T-helper 17 cell (primary cell): ENCODE measurements around the gene LMF1. TPM values are rescaled to one million over a fixed set of nuclear protein-coding genes. Genes with fewer than 3 reads are reported as not detected.

Source experiments
- ATAC-seq: fragments of 150-1000 bp; cut with Tn5 transposase; 2 replicates; pipeline ENCODE4 v1.10.0; 2021; ENCODE audit warnings: mild to moderate bottlenecking, moderate library complexity
- DNase-seq, 3 donors: peaks; one replicate each; pipeline versions ENCODE4 v3.0.0 to v3.0.0-alpha.2; 2020 to 2021
- H3K9me3 ChIP-seq: one replicate; pipeline ENCODE4 v1.7.0; 2013; ENCODE audit warnings: low read length, mild to moderate bottlenecking; ENCODE audit not compliant: control insufficient read depth, poor library complexity, severe bottlenecking
- H3K27ac Mint-ChIP-seq: one replicate; pipeline ENCODE4 v1.8.0; 2022; ENCODE audit warnings: mild to moderate bottlenecking, moderate library complexity, mixed read lengths
- H3K27me3 Mint-ChIP-seq: one replicate; pipeline ENCODE4 v1.8.0; 2022; ENCODE audit warnings: mixed read lengths
- H3K36me3 Mint-ChIP-seq: one replicate; pipeline ENCODE4 v1.8.0; 2022; ENCODE audit warnings: low read depth, mixed read lengths
- H3K4me1 Mint-ChIP-seq: one replicate; pipeline ENCODE4 v1.8.0; 2022; ENCODE audit warnings: mild to moderate bottlenecking, mixed read lengths
- H3K4me3 Mint-ChIP-seq: one replicate; pipeline ENCODE4 v1.8.0; 2022; ENCODE audit warnings: mild to moderate bottlenecking, moderate library complexity, mixed read lengths
- total RNA-seq, 4 donors: library from RNA in 2 of 4; stranded (reverse) in 2 of 4; gene quantifications; one replicate each; pipeline ENCODE4 v1.2.3 and lab custom pipeline; 2022 to 2026

LMF1 gene
- total RNA-seq, 2 donors from 2014 or later, result 44.4 to 45.6 TPM

GRCh38 chr16:833411-833810 lies 137.4 kb downstream of the LMF1 start:
- H3K36me3 Mint-ChIP-seq, result peaks cover 3% of the 10 kb centered on the region
- no peak for ATAC-seq
- no peak overlapping the region for H3K4me3 Mint-ChIP-seq
- no peak for DNase-seq
- H3K4me1 Mint-ChIP-seq, result no peaks in the 10 kb centered on the region
- no peak overlapping the region for H3K27ac Mint-ChIP-seq
- H3K9me3 ChIP-seq, result no peaks in the 10 kb centered on the region
- H3K27me3 Mint-ChIP-seq, result peaks cover 9% of the 10 kb centered on the region

- no peaks in the 10 kb centered on the region for H3K9me3 ChIP-seq
- Mint-ChIP-seq H3K36me3 (peaks cover 3% of the 10 kb centered on the region), H3K27me3 (peaks cover 9% of the 10 kb centered on the region), H3K4me3 (no peak overlapping the region), H3K4me1 (no peaks in the 10 kb centered on the region), H3K27ac (no peak overlapping the region)
- DNase-seq, result no peak
- ATAC-seq, result no peak
Measured at GRCh38 chr16:832652-833336, 138.0 kb downstream of the LMF1 start.

- H3K9me3 ChIP-seq, result no peaks in the 10 kb centered on the region
- Mint-ChIP-seq H3K36me3 (no peaks in the 10 kb centered on the region), H3K4me1 (no peaks in the 10 kb centered on the region), H3K4me3 (no peak overlapping the region), H3K27ac (no peak overlapping the region), H3K27me3 (peaks cover 9% of the 10 kb centered on the region)
- DNase-seq (no peak), ATAC-seq (no peak)
Measured at GRCh38 chr16:831571-832413, 139.0 kb downstream of the LMF1 start.

- Mint-ChIP-seq H3K27me3 (peaks cover 9% of the 10 kb centered on the region), H3K4me3 (no peak overlapping the region), H3K36me3 (no peaks in the 10 kb centered on the region), H3K27ac (no peak overlapping the region), H3K4me1 (no peaks in the 10 kb centered on the region)
- ATAC-seq (no peak), DNase-seq (no peak)
- H3K9me3 ChIP-seq, result no peaks in the 10 kb centered on the region
Measured at GRCh38 chr16:830871-831570, 139.8 kb downstream of the LMF1 start.

- H3K36me3 Mint-ChIP-seq, result no peaks in the 10 kb centered on the region
- no peaks in the 10 kb centered on the region for H3K9me3 ChIP-seq
- no peak overlapping the region for H3K4me3 Mint-ChIP-seq
- H3K27ac Mint-ChIP-seq, result no peak overlapping the region
- H3K27me3 Mint-ChIP-seq, result peaks cover 9% of the 10 kb centered on the region
- ATAC-seq (no peak), DNase-seq (no peak)
- H3K4me1 Mint-ChIP-seq, result no peaks in the 10 kb centered on the region
Measured at GRCh38 chr16:830107-830870, 140.5 kb downstream of the LMF1 start.

GRCh38 chr16:828891-829290 lies 141.9 kb downstream of the LMF1 start:
- ATAC-seq (no peak), DNase-seq (no peak)
- Mint-ChIP-seq H3K4me1 (no peaks in the 10 kb centered on the region), H3K27me3 (peaks cover 9% of the 10 kb centered on the region), H3K36me3 (no peaks in the 10 kb centered on the region), H3K27ac (no peak overlapping the region), H3K4me3 (no peak overlapping the region)
- no peaks in the 10 kb centered on the region for H3K9me3 ChIP-seq

GRCh38 chr16:827513-827912 lies 143.3 kb downstream of the LMF1 start:
- Mint-ChIP-seq H3K27me3 (peaks cover 9% of the 10 kb centered on the region), H3K4me3 (no peak overlapping the region), H3K36me3 (no peaks in the 10 kb centered on the region), H3K27ac (no peak overlapping the region), H3K4me1 (no peaks in the 10 kb centered on the region)
- ATAC-seq (no peak), DNase-seq (no peak)
- H3K9me3 ChIP-seq, result no peaks in the 10 kb centered on the region

- Mint-ChIP-seq H3K27me3 (peaks cover 9% of the 10 kb centered on the region), H3K36me3 (no peaks in the 10 kb centered on the region), H3K27ac (no peak overlapping the region), H3K4me1 (no peaks in the 10 kb centered on the region), H3K4me3 (no peak overlapping the region)
- DNase-seq (no peak), ATAC-seq (no peak)
- no peaks in the 10 kb centered on the region for H3K9me3 ChIP-seq
Measured at GRCh38 chr16:825341-826061, 145.3 kb downstream of the LMF1 start.

GRCh38 chr16:824601-825000 lies 146.2 kb downstream of the LMF1 start:
- H3K9me3 ChIP-seq, result no peaks in the 10 kb centered on the region
- H3K4me3 Mint-ChIP-seq, result no peak overlapping the region
- no peaks in the 10 kb centered on the region for H3K36me3 Mint-ChIP-seq
- peaks cover 2% of the 10 kb centered on the region for H3K4me1 Mint-ChIP-seq
- ATAC-seq (no peak), DNase-seq (no peak)
- H3K27me3 Mint-ChIP-seq, result peaks cover 2% of the 10 kb centered on the region
- no peak overlapping the region for H3K27ac Mint-ChIP-seq

- Mint-ChIP-seq H3K36me3 (no peaks in the 10 kb centered on the region), H3K4me3 (no peak overlapping the region), H3K27ac (no peak overlapping the region), H3K27me3 (no peaks in the 10 kb centered on the region), H3K4me1 (peaks cover 5% of the 10 kb centered on the region)
- DNase-seq (no peak), ATAC-seq (no peak)
- H3K9me3 ChIP-seq, result no peaks in the 10 kb centered on the region
Measured at GRCh38 chr16:824194-824593, 146.6 kb downstream of the LMF1 start.

- Mint-ChIP-seq H3K4me3 (no peak overlapping the region), H3K36me3 (no peaks in the 10 kb centered on the region), H3K4me1 (peaks cover 5% of the 10 kb centered on the region), H3K27ac (no peak overlapping the region), H3K27me3 (no peaks in the 10 kb centered on the region)
- H3K9me3 ChIP-seq, result no peaks in the 10 kb centered on the region
- no peak for DNase-seq
- no peak for ATAC-seq
Measured at GRCh38 chr16:822909-823297, 147.9 kb downstream of the LMF1 start.

- Mint-ChIP-seq H3K27me3 (no peaks in the 10 kb centered on the region), H3K4me3 (no peak overlapping the region), H3K36me3 (no peaks in the 10 kb centered on the region), H3K27ac (no peak overlapping the region), H3K4me1 (peaks cover 5% of the 10 kb centered on the region)
- ATAC-seq (no peak), DNase-seq (no peak)
- no peaks in the 10 kb centered on the region for H3K9me3 ChIP-seq
Measured at GRCh38 chr16:822174-822908, 148.4 kb downstream of the LMF1 start.
